Hematopoietic multipotent progenitor cell treated with erythropoietin and hydrocortisone succinate and interleukin-3 and kit ligand, for 17 days (in vitro differentiated cells): ENCODE results near the gene EXOC7.

Source experiments
- DNase-seq: peaks from one replicate; pipeline ENCODE4 v3.0.0-alpha.2; 2015; ENCODE audit warnings: low spot score

The EXOC7 gene

DNA sequence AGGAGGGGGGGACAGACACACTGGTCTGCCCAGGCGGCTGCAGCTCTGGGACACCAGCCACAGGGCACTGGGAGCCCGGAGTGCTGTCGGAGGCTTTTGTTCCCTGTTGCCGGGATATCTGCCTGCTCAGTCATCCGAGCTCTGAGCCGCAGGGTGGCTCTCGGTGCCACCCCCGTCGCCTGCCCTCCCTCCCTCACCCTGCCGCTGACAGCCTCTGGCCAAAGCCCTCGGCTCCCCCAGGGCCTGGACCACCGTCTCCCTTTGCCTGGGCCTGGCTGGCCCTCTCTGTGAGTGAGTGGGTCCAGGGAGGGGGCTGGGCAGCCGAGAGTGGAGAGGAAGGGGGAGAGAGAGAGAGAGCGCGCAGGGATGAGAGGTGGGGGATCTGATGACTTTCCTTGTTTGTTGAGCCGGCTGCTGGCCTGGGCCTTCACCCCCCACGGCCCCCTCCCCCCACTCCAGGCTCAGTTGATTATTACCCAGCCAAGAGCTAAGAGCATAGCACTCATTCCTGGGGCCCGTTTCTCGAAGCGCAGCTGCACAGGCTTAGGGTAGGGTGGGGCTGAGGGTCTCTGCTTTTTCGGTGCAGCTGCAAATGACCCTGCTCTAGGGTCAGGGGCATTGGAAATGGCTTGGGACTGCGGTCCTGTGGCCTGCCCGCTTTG, 34.8 kb upstream of the EXOC7 start:
- no peak for DNase-seq

DNA sequence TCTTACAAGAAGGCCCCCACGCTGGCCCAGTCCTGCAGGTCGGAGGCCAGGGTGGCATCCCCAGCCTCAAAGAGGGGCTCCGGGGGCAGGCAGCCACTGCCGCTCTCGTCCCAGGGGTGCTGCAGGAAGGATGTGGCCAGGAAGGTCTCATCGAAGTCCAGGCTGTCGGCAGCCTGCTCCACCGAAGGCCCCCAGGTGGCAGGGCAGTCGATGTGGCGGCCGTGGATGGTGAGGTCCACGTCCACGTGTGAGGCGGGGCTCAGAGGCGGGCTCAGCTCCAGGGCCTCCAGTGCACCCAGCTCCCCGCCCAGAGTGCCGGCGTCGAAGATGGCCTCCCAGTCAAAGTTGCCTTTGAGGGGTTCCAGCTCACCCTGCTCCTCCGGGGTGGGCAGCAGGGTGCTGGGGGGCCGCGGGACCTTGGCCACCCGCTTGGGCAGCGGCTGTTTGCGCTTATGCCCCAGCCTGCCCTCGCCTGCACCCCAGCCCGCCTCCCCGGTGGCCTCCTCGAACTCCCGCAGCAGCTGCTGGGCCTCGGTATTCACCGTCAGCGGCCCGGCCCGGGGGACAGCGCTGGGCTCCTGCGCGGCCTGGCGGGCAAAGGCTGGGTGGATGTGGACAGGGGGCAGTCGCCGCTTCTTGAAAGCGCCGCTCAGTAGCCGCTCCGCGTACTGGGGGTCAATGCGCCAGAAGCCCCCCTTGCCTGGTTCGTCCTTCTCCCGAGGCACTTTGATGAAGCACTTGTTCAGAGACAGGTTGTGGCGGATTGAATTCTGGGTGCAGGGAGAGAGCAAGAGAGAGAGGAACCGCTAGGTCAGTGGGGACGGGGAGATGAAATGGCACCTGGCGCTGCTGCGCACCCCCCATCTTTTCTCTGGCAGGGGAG, 34.0 kb upstream of the EXOC7 start:
- DNase-seq, result no peak

DNA sequence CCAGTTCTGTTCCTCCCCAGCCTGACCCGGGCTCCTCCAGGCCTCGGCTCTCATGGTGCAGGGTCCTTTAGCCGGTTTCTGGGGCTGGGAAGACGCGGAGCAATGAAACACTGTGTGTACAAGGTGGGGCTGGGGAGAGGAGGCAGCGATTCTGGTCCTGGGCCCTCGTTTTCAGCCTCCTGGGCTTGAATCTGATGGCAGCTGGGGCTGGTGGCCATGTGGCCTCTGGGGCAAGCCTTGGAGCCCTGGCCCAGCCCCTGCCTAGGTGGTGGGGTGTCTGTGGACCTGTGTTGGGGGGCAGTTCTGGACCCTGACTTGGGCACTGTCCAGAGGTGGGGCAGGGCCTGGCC, 33.4 kb upstream of the EXOC7 start:
- no peak for DNase-seq

DNA sequence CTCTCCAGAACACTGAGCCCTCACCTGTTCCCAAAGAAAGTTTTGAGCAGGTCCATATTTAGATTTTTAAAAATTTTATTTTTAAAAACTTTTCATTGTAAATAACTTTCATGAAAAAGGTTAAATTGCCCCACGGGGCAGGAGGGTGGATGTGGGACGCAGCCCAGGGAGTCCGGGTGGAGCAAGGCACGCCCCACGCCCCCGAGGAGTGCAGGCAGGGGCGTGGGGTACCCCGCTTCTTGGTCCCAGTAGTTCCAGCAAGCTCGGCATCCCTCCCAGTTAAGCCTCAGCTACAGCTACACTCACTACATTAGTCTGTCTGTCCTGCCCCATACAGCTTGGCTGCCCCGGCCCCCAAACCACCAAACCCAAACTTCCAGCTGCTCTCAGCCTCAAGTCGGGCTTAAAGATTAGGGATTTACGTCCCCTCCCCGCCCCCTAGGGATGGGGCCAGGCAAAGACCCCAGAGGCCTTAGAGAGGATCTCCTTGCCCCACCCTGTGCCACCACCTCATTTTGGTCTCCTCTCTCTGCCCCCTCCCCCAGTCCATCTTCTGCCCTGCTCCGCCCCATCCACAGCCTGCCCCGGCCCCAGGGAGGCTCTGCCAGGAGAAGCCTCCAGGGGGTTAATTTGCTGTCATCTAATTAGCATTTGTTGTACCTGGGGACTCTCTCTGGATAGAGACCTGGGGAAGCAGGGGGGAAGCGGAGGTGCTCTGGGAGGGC, 32.9 kb upstream of the EXOC7 start:
- no peak for DNase-seq

DNA sequence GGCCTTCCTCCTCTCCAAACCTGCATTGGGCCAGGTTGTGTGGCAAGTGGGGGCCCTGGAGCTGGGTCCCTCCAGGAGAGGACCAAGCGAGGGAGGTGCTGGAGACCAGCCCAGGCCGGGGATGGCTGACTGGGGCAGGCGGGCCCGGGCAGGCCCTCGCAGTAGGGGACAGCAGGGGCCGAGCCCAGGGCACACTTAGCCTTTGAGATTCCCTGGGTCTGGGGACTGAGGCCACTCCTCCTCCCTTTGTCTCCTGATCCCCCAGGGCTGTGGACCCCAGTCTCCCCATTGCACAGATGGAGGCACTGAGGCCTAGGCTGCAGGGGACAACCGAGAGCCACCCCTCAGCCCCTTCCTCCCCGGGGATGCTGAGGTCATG, 32.2 kb upstream of the EXOC7 start:
- no peak for DNase-seq

DNA sequence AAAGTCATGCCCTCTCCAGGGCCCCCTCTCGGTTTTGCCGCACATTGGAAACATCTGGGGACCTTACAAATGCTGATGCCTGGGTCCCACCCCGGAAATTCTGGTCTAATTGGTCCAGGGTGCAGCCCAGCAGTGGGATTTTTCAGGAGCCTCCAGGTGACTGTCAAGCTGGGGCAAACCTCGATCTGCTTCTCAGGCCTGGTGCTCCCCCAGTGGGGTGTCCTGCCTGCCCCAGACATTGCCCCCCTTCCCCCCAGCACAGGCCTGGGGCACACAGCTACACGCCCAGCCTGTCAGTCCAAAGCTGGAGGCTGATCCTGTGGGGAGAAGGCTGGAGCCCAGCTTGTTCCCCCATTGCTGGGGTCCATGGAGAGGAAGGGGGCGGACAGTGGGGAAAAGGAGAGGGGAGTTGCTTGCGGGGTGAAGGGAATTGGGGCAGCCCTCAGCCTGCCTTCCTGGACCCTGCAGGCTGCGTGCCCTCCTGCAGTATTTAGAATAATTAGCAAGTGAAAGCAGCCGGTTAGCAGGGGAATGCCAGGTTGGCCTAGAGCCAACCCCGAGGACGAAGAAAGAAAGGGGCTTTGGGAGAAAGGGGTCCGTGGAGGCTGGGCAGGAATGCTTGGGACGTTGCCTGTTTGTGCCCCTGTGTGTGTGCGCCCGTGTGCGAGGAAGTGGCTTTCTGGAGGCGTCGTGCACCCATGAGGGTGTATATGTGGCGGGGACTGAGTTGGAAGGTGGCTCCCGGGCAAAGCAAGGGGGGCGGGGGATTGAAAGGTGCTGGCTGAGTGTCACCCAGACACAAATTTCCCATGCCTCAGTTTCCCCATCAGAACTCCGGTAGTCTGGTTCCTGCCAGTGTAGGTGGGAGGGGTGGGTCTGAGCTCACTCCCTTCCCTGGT, 31.6 kb upstream of the EXOC7 start:
- no peak for DNase-seq

DNA sequence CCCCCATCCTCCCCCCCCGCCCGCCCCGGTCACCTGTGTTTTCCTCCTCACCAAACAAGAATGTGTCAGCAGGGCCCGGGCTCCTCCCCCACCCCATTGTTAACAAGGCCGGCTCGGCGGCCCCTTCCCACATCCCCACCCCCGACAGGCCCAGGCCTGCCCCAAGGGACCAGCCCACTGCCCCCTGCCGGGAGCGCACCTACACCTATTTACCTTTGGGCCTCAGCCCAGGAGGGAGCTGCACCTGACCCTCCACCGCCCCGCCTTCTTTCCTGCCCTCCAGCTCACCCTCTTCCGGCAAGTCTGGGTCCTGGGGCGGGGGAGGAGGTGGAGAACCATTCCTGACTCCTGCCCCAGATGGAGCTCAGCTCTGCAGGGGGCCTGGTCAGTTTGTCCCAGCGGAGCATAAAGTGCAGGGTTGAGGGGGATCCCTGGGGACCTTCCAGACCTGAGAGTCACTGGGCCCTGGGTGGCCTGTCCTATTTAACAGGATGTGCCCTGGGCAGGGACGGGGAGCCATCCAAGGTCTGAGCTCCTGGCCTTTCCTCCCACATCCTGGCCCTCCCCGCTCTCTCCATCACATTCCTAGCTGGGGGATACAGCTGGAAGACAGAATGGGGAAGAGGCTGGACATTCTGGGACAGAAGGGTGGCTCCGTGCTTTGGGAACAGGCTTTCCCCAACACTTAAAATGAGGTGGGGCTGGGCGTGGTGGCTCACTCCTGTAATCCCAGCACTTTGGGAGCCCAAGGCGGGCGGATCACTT, 29.2 kb upstream of the EXOC7 start:
- no peak for DNase-seq

DNA sequence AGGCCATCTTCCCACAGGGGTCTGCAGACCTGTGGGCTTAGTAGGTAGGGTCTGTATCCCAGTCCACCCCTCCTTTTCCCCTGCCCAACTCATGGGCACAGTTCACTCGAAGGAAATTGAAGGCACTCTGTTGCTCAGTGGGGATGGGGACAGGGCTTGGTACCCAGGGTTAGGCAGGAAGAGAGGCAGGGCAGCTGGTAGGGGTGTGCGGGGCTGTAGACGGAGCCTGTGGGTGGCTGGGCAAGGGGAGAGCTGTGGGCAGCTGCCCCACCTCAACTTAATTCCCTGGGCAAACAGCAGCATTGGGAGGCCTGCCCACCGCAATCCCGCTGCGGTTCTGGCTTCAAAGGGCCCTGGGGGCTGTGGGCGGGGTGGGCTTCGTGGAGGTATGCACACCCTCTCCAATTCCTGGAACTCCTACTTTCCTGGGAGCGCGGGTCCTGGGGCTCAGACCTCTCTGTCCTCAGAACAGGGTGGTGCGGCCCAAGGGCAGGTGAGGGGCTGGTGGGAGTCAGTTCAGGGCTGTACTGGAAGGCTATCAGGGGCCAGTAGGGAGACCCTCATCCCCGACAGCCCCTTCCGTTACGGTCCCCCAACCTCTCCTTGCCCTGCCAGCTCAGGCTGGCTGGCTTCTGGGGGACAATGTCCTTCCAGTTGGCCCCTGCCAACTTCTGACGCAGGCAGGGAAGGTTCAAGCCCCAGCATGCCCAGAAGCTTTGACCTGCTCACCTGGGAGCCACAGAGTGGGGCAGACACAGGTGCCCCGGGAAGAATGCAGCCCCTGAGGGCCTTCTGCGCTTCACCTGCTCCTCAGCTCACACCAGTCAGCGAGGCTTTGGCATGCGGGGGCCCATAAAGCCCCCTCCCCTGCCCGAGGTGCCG, 28.3 kb upstream of the EXOC7 start:
- no peak for DNase-seq

DNA sequence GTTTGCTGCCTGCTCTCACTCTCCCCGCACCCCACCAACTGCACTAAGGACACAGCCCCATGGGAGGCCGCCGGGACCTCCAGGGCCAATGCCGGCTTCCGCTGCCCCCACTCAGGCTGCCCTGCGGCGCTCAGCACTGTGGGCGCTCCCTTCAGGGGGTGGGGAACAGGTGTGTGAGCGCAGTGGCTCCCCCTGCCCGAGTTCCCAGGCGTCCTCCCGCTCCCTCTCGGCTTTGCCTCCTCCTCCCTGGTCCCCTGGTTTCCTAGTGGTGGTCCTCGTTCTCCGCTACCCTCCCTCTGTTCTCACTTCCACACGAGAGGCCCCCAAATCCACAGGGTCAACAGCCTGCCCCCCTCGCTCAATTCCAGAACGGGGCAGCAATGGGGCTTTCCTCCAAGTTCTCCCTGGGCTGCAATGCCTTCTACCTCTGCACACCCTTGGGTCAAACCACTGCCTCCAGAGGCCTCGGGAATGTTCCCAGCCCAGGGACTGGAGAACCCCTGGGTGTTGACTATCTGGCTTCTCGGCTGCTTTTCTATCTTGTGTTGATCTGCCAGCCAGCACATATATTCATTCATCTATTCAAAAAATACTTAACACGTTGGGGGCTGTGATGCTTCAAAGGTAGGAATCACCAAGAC, 27.6 kb upstream of the EXOC7 start:
- no peak for DNase-seq

DNA sequence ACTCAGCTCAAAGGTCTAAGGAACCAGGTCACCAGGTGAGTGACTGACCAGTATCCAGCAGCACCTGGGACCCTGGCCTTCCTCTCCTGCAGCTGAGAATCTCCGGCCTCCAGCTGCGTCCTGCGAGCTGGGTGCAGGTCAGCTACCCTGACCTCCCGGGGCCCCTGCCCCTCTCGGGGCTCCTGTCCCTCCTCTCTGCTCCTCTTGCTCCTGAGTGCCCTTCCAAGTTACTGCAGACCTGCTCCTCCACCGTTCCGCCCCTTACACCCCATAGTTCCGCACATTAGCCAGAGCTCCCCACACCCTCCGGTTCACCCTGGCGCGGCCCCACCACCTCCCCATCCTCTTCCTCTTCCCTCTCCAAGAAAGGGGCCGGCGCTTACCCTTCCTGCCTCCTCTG, 26.9 kb upstream of the EXOC7 start:
- no peak for DNase-seq

DNA sequence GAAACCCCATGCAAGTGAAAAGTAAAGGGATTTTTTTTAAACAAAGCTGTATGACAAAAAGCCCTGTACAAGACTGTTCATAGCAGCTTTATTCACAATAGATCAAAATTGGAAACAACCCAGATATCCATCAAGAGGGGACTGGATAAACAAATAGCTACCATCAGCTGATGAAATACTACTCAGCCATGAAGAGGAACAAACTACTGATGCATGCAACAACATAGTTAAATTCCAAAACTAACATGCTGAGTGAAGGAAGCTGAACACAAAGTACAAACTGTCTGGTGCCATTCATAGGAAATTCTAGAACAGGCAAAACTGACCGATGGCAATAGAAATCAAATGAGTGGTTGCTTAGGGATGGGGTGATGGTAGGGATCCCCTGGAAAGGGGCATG, 22.3 kb upstream of the EXOC7 start:
- no peak for DNase-seq

DNA sequence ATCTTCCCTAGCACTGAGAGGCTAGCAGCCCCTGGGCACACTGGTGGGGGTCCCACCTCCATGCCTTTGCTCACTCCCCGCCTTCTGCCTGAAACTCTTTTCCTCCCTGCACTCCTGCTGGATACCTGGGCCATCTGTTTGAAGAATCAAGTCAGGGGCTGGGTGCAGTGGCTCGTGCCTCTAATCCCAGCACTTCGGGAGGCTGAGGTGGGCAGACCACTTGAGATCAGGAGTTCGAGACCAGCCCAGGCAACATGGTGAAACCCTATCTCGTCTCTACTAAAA, 21.7 kb upstream of the EXOC7 start:
- no peak for DNase-seq

DNA sequence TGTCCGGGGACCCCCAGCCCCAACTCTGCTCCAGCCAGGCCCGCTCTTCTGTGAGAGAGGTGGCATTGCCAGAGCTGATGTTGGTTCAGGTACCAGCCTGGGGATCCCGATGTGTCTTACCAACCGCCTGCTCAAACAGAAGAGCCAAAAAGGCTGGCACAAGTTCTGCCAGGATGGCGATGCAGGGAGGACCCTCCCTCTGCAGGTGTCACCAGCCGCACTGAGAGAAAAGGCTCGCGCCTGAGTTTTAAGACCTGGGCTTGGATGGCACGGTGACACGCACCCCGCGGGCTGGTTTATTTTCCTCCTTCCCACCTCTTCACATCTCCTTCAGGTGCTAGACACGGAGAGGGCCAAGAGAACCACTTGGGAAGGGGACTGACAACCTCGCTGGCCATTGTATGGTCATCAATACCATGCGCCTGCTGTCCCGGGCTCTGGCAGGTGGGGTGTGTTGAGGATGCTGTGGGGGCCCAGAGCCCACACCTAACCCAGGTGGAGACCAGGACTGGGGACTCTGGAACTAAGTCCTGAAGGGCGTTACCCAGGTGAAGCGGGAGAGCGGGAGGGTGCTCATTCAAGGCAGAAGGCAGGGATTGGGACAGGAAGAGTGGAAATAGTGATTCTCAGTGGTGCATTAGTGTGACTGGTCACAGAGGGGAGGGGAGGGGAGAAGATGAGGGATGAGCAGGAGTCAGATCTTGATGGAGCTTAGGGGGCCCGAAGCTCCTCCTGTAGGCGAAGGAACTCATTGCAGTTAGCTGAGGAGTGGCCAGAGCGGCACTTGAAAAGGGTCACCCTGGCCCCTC, 21.2 kb upstream of the EXOC7 start:
- no peak for DNase-seq

DNA sequence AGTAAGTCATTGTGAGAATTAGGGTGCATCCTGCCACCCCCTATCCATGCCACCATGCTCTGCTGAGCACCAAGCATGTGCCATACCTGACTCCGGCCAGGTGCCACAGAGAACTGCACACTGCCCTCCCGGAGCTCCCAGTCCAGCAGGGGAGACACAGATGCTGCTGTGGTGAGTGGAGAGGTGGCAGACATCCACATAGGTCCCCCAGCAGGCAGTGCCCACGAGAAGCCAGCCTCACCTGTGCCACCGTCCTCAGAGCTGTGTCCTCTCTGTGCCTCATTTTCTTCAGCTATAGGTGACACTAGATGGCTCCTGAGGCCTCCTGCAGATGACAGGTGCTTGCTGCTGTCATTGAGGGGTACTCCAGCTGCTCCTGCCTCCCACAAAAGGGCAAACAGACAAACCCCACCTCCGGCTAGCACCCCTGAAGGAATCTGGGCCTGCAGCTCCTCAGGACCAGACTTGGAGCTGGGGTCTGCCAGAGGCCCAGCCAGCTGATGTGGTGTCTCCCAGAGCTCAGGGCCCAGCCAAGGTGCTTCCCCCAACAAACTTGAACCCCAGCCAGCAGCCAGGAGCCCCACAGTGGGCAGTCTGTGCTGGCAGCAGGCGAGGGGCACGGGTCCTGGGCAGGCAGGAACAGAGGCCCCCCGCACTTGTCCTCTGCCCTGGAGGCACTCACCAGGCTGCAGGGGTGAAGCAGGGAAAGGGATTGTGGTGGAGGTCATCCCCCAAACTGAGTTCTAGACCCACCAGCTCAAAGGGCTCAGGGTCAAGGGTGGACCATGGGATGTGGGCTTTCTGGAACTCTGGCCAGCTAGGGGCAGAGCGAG, 20.4 kb upstream of the EXOC7 start:
- no peak for DNase-seq

DNA sequence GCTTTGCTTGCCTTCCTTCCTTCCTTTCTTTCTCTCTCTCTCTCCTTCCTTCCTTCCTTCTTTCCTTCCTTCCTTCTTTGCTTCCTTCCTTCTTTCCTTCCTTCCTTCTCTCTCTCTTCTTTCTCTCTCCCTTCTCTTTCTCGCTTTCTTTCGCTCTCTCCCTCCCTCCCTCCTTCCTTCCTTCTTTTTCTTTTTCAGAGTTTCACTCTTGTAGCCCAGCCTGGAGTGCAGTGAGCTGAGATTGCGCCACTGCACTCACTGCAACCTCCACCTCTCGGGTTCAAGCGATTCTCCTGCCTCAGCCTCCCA, 19.6 kb upstream of the EXOC7 start:
- no peak for DNase-seq

DNA sequence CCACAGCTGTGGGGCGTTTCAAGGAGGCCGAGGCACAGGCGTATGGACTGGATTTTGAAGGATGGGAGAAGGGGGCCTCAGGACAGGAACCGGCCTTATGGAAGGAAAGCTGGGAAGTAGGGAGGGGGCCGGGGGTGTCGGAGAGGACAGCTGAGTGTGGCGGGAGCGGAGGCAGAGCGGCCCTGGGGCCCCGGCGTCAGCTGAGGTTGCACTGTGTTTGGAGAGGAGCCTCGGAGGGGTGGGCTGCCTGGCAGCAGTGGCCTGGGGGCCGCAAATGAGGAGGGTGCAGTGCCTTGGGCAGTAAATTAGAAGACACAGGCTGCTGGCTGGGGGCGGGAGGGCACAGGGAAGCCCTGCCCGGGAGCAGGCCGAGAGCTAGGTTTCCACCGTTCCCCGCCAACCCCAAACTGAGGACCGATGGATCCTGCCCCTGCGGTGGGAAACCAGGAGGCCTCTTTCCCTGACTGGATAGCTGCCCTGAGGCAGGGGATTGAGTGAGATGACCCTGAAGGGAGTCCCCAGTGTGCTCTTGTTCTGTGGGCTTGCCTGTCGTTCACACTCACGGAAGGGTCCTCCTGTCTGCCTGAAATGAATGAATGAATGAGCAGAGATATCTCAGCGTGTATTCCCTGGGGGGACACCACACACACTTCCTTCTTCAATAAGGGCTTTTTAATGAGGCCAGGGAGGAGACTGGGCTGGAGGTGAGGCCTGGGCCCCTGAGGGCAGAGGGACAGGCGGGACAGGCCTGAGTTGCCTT, 19.0 kb upstream of the EXOC7 start:
- no peak for DNase-seq

DNA sequence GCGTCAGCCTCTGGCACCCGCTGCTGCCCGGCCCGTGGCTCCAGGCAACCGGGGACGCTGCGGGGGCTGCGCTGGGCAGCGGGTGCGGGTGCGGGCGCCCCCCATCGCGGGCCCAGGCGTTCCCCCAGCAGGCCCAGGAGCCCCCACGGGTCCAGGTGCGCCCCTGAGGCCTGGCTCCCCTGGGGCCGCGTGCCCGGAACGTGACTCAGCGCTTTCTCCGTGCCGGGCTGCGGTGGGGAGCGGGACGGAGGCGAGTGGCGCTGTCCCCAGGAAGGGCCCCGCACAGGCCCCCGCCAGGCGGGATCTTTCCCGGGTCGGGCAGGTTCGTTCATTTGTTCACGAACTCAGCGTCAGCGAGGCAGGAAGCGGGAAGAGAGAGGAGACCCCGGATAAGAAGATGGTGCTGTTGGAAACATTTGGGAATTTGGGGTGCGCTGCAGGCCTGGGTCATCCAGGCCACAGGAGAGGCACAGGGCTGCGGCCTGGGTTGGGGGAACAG, 18.4 kb upstream of the EXOC7 start:
- peak; percentile 13 for DNase-seq

DNA sequence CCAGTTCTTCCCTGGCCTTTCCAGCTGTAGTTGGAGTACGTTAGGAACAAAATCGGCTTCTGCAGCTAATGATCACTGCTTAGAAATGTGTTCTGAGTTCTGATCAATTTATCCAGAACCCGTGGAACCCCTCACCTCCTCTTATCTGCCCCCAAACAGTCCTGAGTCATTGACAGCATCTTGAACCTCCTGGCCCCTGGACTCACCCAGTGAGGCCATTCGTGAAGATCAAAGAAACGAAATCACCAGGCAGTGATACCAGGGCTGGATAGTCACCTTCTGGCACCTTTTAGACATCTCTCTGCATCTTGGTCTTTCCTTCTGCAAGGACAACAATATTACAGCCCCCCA, 17.0 kb upstream of the EXOC7 start:
- no peak for DNase-seq
